Articular chondrocyte of knee joint (primary cell): ENCODE measurements around the gene GUK1. TPM values are rescaled to one million over a fixed set of nuclear protein-coding genes. Genes with fewer than 3 reads are reported as not detected.

ENCODE experiments used
- small RNA-seq: library from RNA; depleted of rRNA; stranded (forward); fragments of <200 nt; gene quantifications from one replicate; pipeline ENCODE3, GENCODE V24; 2012
- total RNA-seq: library from RNA; depleted of rRNA; stranded (reverse); fragments of >200 nt; gene quantifications from 2 replicates; pipeline ENCODE4 v1.2.3, GENCODE V29; 2012

GUK1 gene, protein sequence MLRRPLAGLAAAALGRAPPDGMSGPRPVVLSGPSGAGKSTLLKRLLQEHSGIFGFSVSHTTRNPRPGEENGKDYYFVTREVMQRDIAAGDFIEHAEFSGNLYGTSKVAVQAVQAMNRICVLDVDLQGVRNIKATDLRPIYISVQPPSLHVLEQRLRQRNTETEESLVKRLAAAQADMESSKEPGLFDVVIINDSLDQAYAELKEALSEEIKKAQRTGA
- total RNA-seq: 249 and 276 TPM in 2 replicates

DNA sequence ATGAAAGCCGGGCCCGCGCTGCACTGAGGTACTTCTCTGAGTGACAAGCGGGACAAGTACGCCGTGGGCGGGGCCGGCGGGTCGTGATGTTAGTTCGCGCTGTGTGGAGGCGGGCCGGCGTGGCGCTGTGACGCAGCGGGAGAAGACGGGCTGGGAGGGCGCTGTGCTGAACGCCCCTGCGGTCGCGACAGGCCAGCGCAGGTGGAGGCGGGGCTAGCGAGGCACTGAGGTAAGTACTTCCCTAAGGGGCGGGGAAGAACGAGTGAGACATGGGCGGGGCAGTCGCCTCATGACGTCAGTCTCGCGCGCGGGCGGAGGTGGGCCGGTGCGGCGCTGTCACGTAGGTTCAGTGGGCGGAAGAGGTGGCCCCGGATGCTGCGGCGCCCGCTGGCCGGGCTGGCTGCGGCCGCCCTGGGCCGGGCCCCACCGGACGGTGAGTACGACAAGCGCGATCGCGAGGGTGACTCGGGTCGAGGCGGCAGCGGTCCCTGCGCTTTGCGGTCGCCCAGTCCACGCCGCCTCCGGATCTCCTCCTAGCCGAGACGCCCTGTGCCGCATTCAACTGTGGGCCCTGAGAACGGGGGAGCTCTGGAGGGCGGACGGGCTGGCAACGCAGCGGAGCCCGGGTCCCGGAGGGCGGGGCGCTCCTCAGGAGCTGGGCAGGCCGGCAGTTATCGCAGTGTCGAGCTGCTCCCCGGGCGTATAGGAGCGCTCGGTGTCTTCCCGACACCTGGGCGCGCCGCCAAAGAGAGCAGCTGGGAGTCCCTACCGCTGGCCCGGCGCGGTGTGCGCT lies at the start of gene GUK1:
Gene GUK1 (plus strand): TSS at position 349 of the 793 bp plus-strand sequence. CDS start 24 bp downstream, at position 373.

DNA sequence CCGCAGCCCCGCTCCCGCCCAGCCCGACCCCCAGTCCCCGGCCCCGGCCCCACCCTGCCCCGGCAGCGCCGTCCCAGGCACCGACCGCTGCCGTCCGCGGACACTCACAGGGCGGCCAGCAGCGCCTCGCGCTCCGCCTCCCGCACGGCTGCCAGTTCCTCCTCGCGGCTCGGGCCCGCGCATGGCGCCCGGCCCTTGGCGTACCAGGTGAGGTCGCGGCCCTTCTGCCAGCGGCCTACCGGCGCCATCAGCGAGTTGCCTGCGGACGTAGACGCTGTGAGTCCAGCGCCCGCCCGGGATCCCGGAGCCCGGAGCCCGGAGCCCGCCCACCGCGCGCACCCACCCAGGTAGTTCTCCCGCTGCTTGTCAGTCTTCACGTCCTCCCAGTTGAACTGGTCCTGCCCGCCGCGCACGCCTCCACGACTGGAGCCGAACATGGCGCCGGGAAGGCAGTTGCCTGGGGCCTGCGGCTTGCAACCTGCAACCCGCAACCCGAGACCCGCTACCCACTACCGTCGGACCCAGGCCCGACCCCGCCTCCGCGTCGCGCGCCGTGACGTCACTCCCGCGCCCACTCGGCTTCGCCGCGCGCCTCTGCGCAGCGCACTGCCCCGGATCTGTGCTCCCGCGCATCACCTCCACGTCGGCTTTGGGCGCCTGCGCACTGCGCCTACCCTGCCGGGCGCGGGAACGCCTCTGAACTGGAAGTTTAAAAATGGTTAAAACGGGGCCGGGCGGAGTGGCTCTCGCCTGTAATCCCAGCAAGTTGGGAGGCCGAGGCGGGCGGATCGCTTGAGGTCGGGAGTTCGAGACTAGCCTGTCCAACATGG lies 37.1 kb upstream of the GUK1 start, which contains the start of gene C1orf35:
Gene C1orf35 (minus strand): TSS at position 535 of the 830 bp plus-strand sequence. CDS start 98 bp downstream, at position 437.

DNA sequence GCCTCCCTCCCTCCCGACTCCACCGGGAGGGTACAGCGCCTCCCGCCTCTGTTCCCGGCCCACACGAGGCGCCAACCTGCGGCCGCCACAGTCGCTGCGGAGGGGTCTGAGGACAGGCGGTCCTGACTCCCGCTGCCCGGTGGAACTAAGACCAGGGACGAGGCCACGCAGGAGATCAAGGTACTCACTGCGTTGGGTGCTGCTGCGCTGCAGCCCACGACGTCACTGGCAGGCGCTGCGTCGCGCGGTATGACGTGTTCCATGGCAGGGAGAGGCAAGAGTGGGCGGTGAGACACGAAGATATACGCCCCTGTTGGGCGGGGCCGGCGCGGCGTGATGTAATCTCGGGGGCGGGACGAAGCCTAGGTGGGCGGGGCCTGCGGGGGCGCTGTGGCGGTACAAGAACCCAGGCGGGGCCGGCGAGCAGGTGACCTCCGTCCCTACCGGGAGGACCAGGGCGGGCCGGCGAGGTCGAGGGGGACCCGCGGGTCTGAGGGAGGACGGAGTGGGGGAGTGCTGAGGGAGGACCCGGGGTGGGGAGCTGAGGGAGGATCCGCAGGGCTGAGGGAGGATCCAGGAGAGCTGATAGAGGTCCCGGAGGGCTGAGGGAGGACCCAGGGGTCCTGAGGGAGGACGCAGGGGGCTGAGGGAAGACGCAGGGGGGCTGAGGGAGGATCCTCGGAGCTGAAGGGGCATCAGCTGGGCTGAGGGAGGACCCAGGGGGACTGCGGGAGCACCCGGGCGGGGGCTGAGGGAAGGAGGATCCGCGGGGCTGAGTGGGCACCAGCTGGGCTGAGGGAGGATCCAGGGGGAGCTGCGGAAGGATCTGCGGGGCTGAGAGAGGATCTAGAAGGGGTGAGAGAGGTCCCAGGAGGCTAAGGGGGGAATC lies 30.8 kb upstream of the GUK1 start, which contains the start of gene MRPL55:
Gene MRPL55 (minus strand): TSS at position 227 of the 889 bp plus-strand sequence. CDS start 1,039 bp downstream, outside the sequence.

DNA sequence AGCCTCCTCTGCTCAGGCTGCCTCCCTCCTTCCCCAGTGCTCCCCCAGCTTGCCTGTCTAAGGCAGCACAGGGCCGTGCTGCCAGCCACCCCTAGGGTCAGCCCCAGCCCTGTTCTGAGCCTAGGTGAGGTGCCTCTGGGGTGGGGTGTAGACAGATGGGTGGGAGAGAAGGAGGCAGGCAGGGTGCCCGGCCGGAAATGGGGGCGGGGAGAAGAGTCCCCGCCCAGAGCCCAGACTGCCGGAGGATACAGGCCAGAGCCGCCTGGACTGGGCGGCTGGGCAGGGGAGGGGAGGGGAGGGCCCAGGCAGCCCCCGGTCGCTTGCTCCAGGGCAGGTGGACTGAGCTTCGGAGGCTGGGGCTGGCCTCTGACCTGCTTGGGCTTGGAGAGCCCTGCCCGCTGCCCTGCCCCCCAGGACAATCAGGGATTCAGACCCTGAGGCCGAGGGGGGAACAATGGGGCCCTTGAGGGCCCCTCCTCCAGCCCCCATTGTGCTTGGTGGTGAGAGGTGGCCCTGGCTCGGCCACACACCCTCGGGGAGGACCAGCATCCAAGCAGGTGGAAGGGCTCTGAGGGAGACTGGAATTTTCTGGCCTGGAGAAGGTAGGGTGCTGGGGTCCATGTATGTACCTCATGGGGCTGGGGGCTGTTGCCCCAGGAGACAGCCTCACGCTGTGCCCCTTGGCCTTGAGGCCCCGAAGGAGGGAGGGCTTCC lies 9.5 kb downstream of the GUK1 start, which contains the start of gene GJC2:
Gene GJC2 (plus strand): TSS at position 525 of the 714 bp plus-strand sequence. CDS start 7,829 bp downstream, outside the sequence.

DNA sequence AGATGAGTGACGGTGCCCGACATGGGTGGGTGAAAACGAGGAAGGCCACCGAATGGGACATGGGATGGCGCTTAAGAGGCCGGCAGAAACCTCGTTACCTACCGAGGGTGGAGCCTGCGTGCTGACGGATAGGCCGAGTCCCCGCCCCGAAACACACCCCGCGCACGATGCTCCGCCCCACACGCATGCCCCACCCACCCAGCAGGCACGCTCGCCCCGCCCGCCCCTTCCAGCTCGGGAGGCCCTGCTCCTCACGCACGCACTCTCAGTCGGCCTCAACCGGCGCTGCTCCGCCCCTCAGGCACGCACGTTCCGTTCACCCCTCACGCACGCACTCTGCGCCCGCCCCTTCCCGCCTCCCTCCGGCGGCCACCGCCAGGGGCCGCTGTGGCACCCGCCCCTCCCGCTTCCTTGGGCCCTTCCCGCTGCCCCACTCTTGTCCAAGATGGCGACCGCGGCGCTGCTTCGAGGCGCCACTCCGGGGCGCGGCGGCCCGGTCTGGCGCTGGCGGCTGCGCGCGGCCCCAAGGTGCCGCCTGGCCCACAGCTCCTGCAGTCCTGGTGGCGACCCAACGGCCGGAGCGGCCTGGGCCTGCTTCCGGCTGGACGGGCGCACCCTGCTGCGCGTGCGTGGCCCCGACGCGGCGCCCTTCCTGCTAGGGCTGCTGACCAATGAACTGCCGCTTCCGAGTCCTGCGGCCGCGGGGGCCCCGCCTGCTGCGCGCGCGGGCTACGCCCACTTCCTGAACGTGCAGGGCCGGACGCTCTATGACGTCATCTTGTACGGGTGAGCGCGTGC lies 25.5 kb downstream of the GUK1 start, which contains the start of gene IBA57:
Gene IBA57 (plus strand): TSS at position 433 of the 798 bp plus-strand sequence. CDS start 13 bp downstream, at position 446.

Small RNAs within 50 kb of the gene (small RNA-seq; reads per million reads assigned to genes)
- not detected for gene AL359510.1

Other genes starting within 250 kb of the GUK1 start
- gene WNT9A, start 192.3 kb upstream of the GUK1 start, total RNA-seq: 0.52 and 0.76 TPM in 2 replicates
- gene WNT3A, start 133.3 kb upstream of the GUK1 start, total RNA-seq: not detected in 2 replicates
- gene ARF1, start 57.6 kb upstream of the GUK1 start, total RNA-seq: 267 and 269 TPM in 2 replicates
- 3.4 and 5.6 TPM in 2 replicates for gene C1orf35, start 37.0 kb upstream of the GUK1 start, total RNA-seq
- 27.0 and 29.3 TPM in 2 replicates for gene MRPL55, start 31.0 kb upstream of the GUK1 start, total RNA-seq
- gene GJC2, start 9.7 kb downstream of the GUK1 start, total RNA-seq: 2.1 TPM in 2 replicates
- 4.6 and 4.8 TPM in 2 replicates for gene IBA57, start 25.5 kb downstream of the GUK1 start, total RNA-seq
- 5.0 and 5.9 TPM in 2 replicates for gene OBSCN, start 67.8 kb downstream of the GUK1 start, total RNA-seq